ENCODE results near the gene SH3TC1.

The SH3TC1 gene

DNA sequence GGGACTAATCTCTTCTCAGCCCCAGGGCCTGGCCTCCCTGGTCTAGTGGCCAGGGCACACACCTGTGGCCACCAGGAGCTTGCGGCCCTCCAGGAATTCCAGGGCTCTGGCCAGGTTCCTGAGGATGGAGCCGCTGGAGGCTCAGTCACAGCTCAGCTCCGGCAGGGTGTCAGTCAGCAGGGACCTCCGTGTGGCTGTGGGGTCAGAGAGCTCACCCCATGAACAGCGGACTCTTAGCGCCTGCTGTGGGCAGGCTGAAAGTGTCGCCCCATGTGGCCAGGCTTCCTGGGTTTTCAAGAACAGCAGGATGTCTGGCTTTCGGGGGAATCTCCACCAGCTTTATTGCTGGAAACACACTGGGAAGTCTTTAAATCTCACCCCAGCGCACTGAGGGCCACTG lies 19.3 kb upstream of the SH3TC1 start:
- Histone ChIP-seq H3K9me3 (ENCODE audit: control insufficient read depth, low read length) (no peaks in the 10 kb centered on the region), H3K27me3 (replicated peaks; ENCODE audit: control insufficient read depth, insufficient read depth, low read length, poor library complexity, severe bottlenecking) (no peaks in the 10 kb centered on the region), H3K27ac (ENCODE audit: insufficient read depth, low read length, poor library complexity, severe bottlenecking) (no peak overlapping the region), H3K4me1 (ENCODE audit: control insufficient read depth, insufficient read depth, low read length, poor library complexity, severe bottlenecking) (no peaks in the 10 kb centered on the region), H3K4me3 (ENCODE audit: insufficient read depth, low read depth, low read length, poor library complexity, severe bottlenecking) (no peak overlapping the region), H3K36me3 (ENCODE audit: control insufficient read depth, insufficient read depth, low read length) (no peaks in the 10 kb centered on the region)
- no peak for DNase-seq

DNA sequence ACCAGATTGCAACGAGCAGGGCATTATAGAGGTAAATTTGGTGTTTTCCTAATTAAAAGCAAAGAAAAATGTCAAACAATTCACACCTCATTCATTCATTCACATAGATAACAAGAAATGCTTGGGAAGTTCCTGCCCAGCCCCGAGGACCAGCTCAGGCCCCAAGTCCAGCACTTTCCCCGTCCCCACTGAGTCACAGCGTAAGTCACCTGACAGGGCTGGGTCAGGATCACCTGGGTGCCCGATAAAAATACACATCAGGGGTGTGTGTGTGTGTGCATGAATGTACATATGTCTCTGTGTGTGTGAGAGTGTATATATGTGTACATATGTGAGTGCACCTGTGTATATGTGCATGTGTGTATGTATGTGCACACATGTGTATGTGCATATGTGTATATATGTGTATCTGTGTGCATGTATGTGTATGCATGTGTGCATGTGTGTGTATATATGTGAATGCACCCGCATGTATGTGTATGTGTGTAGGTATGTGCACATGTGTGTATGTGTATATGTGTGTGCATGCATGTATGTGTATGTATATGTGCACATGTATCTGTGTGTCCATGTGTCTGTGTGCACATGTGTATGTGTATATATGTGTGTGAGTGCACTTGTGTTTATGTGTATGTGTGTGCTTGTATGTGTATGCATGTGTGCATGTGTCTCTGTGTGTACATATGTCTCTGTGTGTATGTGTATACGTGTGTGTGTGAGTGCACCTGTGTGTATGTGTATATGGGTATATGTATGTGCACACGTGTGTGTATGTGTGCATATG lies 18.6 kb upstream of the SH3TC1 start:
- Histone ChIP-seq H3K9me3 (ENCODE audit: control insufficient read depth, low read length) (no peaks in the 10 kb centered on the region), H3K4me1 (ENCODE audit: control insufficient read depth, insufficient read depth, low read length, poor library complexity, severe bottlenecking) (no peaks in the 10 kb centered on the region), H3K4me3 (ENCODE audit: insufficient read depth, low read depth, low read length, poor library complexity, severe bottlenecking) (no peak overlapping the region), H3K27me3 (replicated peaks; ENCODE audit: control insufficient read depth, insufficient read depth, low read length, poor library complexity, severe bottlenecking) (no peaks in the 10 kb centered on the region), H3K27ac (ENCODE audit: insufficient read depth, low read length, poor library complexity, severe bottlenecking) (no peak overlapping the region), H3K36me3 (ENCODE audit: control insufficient read depth, insufficient read depth, low read length) (no peaks in the 10 kb centered on the region)
- no peak for DNase-seq

DNA sequence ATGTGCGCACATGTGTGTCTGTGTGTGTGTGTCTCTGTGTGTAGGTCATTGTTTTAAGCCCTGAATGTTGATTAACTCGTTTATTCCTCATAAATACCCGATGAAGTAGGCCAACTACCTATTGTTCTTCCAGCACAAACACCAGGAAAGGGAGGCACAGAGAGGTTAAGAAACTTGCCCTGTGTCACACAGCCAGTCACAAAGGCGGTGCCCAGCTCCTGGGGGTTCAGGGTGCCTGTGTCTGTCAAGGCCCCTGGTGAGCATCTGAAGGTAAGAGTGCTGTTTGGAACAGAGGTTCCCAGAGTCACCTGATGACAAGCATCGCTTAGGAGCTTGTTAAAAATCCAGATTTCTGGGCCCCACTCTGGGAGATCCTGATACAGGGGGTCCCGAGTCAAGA lies 18.0 kb upstream of the SH3TC1 start:
- no peaks in the 10 kb centered on the region for H3K36me3 ChIP-seq (ENCODE audit: control insufficient read depth, insufficient read depth, low read length)
- DNase-seq, result no peak
- H3K4me1 ChIP-seq (ENCODE audit: control insufficient read depth, insufficient read depth, low read length, poor library complexity, severe bottlenecking), result no peaks in the 10 kb centered on the region
- H3K27me3 ChIP-seq (replicated peaks; ENCODE audit: control insufficient read depth, insufficient read depth, low read length, poor library complexity, severe bottlenecking), result no peaks in the 10 kb centered on the region
- no peak overlapping the region for H3K27ac ChIP-seq (ENCODE audit: insufficient read depth, low read length, poor library complexity, severe bottlenecking)
- no peaks in the 10 kb centered on the region for H3K9me3 ChIP-seq (ENCODE audit: control insufficient read depth, low read length)
- H3K4me3 ChIP-seq (ENCODE audit: insufficient read depth, low read depth, low read length, poor library complexity, severe bottlenecking), result no peak overlapping the region

- no peak for DNase-seq
- no peaks in the 10 kb centered on the region for H3K4me1 ChIP-seq (ENCODE audit: control insufficient read depth, insufficient read depth, low read length, poor library complexity, severe bottlenecking)
- H3K4me3 ChIP-seq (ENCODE audit: insufficient read depth, low read depth, low read length, poor library complexity, severe bottlenecking), result no peak overlapping the region
- H3K9me3 ChIP-seq (ENCODE audit: control insufficient read depth, low read length), result no peaks in the 10 kb centered on the region
- no peaks in the 10 kb centered on the region for H3K27me3 ChIP-seq (replicated peaks; ENCODE audit: control insufficient read depth, insufficient read depth, low read length, poor library complexity, severe bottlenecking)
- no peaks in the 10 kb centered on the region for H3K36me3 ChIP-seq (ENCODE audit: control insufficient read depth, insufficient read depth, low read length)
- no peak overlapping the region for H3K27ac ChIP-seq (ENCODE audit: insufficient read depth, low read length, poor library complexity, severe bottlenecking)
Observed at GRCh38 chr4:8181844-8182243, 17.2 kb upstream of the SH3TC1 start.

GRCh38 chr4:8182294-8182693 lies 16.8 kb upstream of the SH3TC1 start:
- H3K27ac ChIP-seq (ENCODE audit: insufficient read depth, low read length, poor library complexity, severe bottlenecking), result no peak overlapping the region
- H3K4me1 ChIP-seq (ENCODE audit: control insufficient read depth, insufficient read depth, low read length, poor library complexity, severe bottlenecking), result no peaks in the 10 kb centered on the region
- H3K4me3 ChIP-seq (ENCODE audit: insufficient read depth, low read depth, low read length, poor library complexity, severe bottlenecking), result no peak overlapping the region
- no peaks in the 10 kb centered on the region for H3K9me3 ChIP-seq (ENCODE audit: control insufficient read depth, low read length)
- H3K27me3 ChIP-seq (replicated peaks; ENCODE audit: control insufficient read depth, insufficient read depth, low read length, poor library complexity, severe bottlenecking), result no peaks in the 10 kb centered on the region
- DNase-seq, result no peak
- H3K36me3 ChIP-seq (ENCODE audit: control insufficient read depth, insufficient read depth, low read length), result no peaks in the 10 kb centered on the region

- no peaks in the 10 kb centered on the region for H3K27me3 ChIP-seq (replicated peaks; ENCODE audit: control insufficient read depth, insufficient read depth, low read length, poor library complexity, severe bottlenecking)
Observed at GRCh38 chr4:8182858-8183725, 16.0 kb upstream of the SH3TC1 start.

GRCh38 chr4:8184061-8184460 lies 15.0 kb upstream of the SH3TC1 start:
- H3K4me3 ChIP-seq (ENCODE audit: insufficient read depth, low read depth, low read length, poor library complexity, severe bottlenecking), result no peak overlapping the region
- DNase-seq, result no peak
- H3K4me1 ChIP-seq (ENCODE audit: control insufficient read depth, insufficient read depth, low read length, poor library complexity, severe bottlenecking), result no peaks in the 10 kb centered on the region
- H3K27me3 ChIP-seq (replicated peaks; ENCODE audit: control insufficient read depth, insufficient read depth, low read length, poor library complexity, severe bottlenecking), result no peaks in the 10 kb centered on the region
- H3K27ac ChIP-seq (ENCODE audit: insufficient read depth, low read length, poor library complexity, severe bottlenecking), result no peak overlapping the region
- H3K9me3 ChIP-seq (ENCODE audit: control insufficient read depth, low read length), result no peaks in the 10 kb centered on the region
- H3K36me3 ChIP-seq (ENCODE audit: control insufficient read depth, insufficient read depth, low read length), result no peaks in the 10 kb centered on the region

More at GRCh38 chr4:8182858-8183725, 16.0 kb upstream of the SH3TC1 start:
- Histone ChIP-seq H3K9me3 (ENCODE audit: control insufficient read depth, low read length) (no peaks in the 10 kb centered on the region), H3K4me1 (ENCODE audit: control insufficient read depth, insufficient read depth, low read length, poor library complexity, severe bottlenecking) (no peaks in the 10 kb centered on the region), H3K36me3 (ENCODE audit: control insufficient read depth, insufficient read depth, low read length) (no peaks in the 10 kb centered on the region), H3K27ac (ENCODE audit: insufficient read depth, low read length, poor library complexity, severe bottlenecking) (no peak overlapping the region), H3K4me3 (ENCODE audit: insufficient read depth, low read depth, low read length, poor library complexity, severe bottlenecking) (no peak overlapping the region)
- DNase-seq, result no peak

DNA sequence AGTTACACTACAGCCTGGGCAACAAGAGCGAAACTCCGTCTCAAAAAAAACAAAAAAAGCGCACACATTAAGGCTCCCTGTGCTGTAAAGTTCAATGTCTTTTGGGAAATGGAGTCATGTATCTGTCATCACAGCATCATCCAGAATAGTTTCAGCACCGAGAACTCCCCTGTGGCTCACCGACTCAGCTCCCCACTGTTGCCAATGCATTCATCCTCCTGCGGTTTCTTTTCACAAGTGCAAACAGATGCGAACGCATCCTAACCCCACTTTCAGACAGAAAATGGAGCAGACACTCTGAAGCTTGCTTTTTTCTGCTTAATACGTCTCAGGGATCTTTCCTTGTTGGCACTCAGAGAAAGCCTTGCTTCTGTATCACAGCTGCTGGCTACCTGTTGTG lies 13.8 kb upstream of the SH3TC1 start:
- Histone ChIP-seq H3K27me3 (replicated peaks; ENCODE audit: control insufficient read depth, insufficient read depth, low read length, poor library complexity, severe bottlenecking) (no peaks in the 10 kb centered on the region), H3K9me3 (ENCODE audit: control insufficient read depth, low read length) (no peaks in the 10 kb centered on the region), H3K27ac (ENCODE audit: insufficient read depth, low read length, poor library complexity, severe bottlenecking) (no peak overlapping the region), H3K36me3 (ENCODE audit: control insufficient read depth, insufficient read depth, low read length) (no peaks in the 10 kb centered on the region), H3K4me3 (ENCODE audit: insufficient read depth, low read depth, low read length, poor library complexity, severe bottlenecking) (no peak overlapping the region), H3K4me1 (ENCODE audit: control insufficient read depth, insufficient read depth, low read length, poor library complexity, severe bottlenecking) (no peaks in the 10 kb centered on the region)
- no peak for DNase-seq

DNA sequence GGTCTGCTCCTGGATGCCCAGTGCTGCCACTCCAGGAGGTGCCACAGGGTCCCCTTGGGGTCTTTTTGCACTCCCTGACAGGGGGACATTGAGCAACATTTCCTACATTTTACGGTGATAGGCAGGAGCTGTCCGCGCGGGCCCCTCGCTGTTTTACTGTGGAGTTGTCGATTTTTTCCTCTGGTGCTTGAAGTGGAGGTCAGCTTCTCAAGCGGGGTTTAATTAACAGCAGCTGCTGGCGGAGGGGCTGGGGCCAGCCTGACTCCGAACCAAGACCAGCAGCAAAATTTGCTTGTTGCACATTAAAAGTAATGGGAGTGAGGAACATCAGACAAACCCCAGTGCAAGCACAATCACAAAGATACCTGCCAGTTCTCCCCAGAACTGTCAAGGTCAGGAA lies 13.2 kb upstream of the SH3TC1 start:
- Histone ChIP-seq H3K27me3 (replicated peaks; ENCODE audit: control insufficient read depth, insufficient read depth, low read length, poor library complexity, severe bottlenecking) (no peaks in the 10 kb centered on the region), H3K4me1 (ENCODE audit: control insufficient read depth, insufficient read depth, low read length, poor library complexity, severe bottlenecking) (no peaks in the 10 kb centered on the region), H3K36me3 (ENCODE audit: control insufficient read depth, insufficient read depth, low read length) (no peaks in the 10 kb centered on the region), H3K9me3 (ENCODE audit: control insufficient read depth, low read length) (no peaks in the 10 kb centered on the region), H3K27ac (ENCODE audit: insufficient read depth, low read length, poor library complexity, severe bottlenecking) (no peak overlapping the region), H3K4me3 (ENCODE audit: insufficient read depth, low read depth, low read length, poor library complexity, severe bottlenecking) (no peak overlapping the region)
- no peak for DNase-seq

DNA sequence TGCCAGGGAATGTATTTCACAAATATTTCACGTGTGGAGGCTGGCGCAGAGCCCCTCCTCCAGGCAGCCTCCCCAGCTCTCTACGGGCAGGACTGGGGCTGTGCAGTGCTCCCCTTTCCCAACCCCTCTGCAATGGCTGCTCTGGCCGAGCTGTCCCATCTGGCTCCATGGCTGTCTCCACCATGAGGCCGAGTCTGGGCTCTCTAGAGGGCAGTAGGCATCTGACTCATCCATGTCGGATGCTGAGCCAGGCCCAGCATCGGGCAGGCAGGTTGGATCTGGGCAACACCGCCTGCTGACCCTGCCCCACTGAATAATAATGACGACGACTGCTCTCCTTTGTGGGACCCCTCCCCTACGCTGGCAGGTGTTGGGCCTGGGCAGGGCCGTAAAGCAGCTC lies 11.0 kb upstream of the SH3TC1 start:
- no peaks in the 10 kb centered on the region for H3K4me1 ChIP-seq (ENCODE audit: control insufficient read depth, insufficient read depth, low read length, poor library complexity, severe bottlenecking)
- H3K27me3 ChIP-seq (replicated peaks; ENCODE audit: control insufficient read depth, insufficient read depth, low read length, poor library complexity, severe bottlenecking), result no peaks in the 10 kb centered on the region
- no peak overlapping the region for H3K4me3 ChIP-seq (ENCODE audit: insufficient read depth, low read depth, low read length, poor library complexity, severe bottlenecking)
- DNase-seq, result no peak
- no peaks in the 10 kb centered on the region for H3K36me3 ChIP-seq (ENCODE audit: control insufficient read depth, insufficient read depth, low read length)
- no peaks in the 10 kb centered on the region for H3K9me3 ChIP-seq (ENCODE audit: control insufficient read depth, low read length)
- no peak overlapping the region for H3K27ac ChIP-seq (ENCODE audit: insufficient read depth, low read length, poor library complexity, severe bottlenecking)
